Thymus (tissue), 14 donors: Measurements from ENCODE around the gene HMHB1. TPM values are rescaled to one million over a fixed set of nuclear protein-coding genes. Genes with fewer than 3 reads are reported as not detected.

ENCODE experiments used
- DNase-seq, 9 donors: peaks; one replicate each; pipeline ENCODE4 v3.0.0-alpha.2; 2013; ENCODE audit warnings: low spot score in 9 of 9, low read depth in 6 of 9, missing footprints in 1 of 9
- H3K27ac ChIP-seq, 2 donors: one replicate each; pipeline ENCODE4 v1.5.1; 2013; ENCODE audit warnings: control low read depth in 1 of 2, low read depth in 1 of 2, low read length in 1 of 2, mild to moderate bottlenecking in 1 of 2, moderate library complexity in 1 of 2
- H3K27me3 ChIP-seq, 2 donors: one replicate each; pipeline ENCODE4 v1.5.1; 2013; ENCODE audit warnings: low read length in 1 of 2; ENCODE audit not compliant: control insufficient read depth in 2 of 2, insufficient read depth in 1 of 2
- H3K36me3 ChIP-seq, 2 donors: one replicate each; pipeline ENCODE4 v1.5.1; 2013; ENCODE audit warnings: low read length in 1 of 2, mild to moderate bottlenecking in 1 of 2, moderate library complexity in 1 of 2; ENCODE audit not compliant: control insufficient read depth in 2 of 2, insufficient read depth in 2 of 2
- H3K4me1 ChIP-seq, 2 donors: one replicate each; pipeline ENCODE4 v1.5.1; 2013; ENCODE audit warnings: low read length in 2 of 2; ENCODE audit not compliant: control insufficient read depth in 2 of 2, insufficient read depth in 2 of 2
- H3K4me3 ChIP-seq, 2 donors: one replicate each; pipeline ENCODE4 v1.5.1; 2013; ENCODE audit warnings: low read length in 2 of 2, control low read depth in 1 of 2, mild to moderate bottlenecking in 1 of 2
- H3K9me3 ChIP-seq, 2 donors: one replicate each; pipeline ENCODE4 v1.5.1; 2013; ENCODE audit warnings: low read length in 1 of 2, mild to moderate bottlenecking in 1 of 2; ENCODE audit not compliant: control insufficient read depth in 2 of 2, insufficient read depth in 1 of 2
- WGBS: extraction: QIAGEN DNeasy Blood & Tissue Kit; methylation state at CpG from one replicate; pipeline ENCODE4 v1.1.7; 2013; 5-methylcytosine and 5-hydroxymethylcytosine counted together
- long read RNA-seq, 10 donors: transcript quantifications; one replicate each; lab custom pipeline, GENCODE V29; 2026
- polyA plus RNA-seq: library from polyadenylated mRNA; stranded (reverse); fragments of 200-250 nt; gene quantifications from one replicate; pipeline ENCODE4 v1.2.3, GENCODE V29; 2013
- total RNA-seq: library from RNA; stranded (reverse); fragments of 120-200 nt; gene quantifications from one replicate; pipeline ENCODE4 v1.2.4, GENCODE V29; 2013
- donor health status: healthy.

Gene HMHB1
- total RNA-seq (0.33 TPM), polyA plus RNA-seq (3.8 TPM)
- long read RNA-seq, donor 1 = 0 reads
- long read RNA-seq, donor 2 = 0 reads
- long read RNA-seq, donor 3 = 0 reads
- long read RNA-seq, donor 4 = 0 reads
- long read RNA-seq, donor 5, partial matches to known transcripts = 0 of 1 reads
- long read RNA-seq, donor 5, other reads (novel, unspliced or antisense) = 0 of 1 reads
- long read RNA-seq, donor 6 = 0 reads
- long read RNA-seq, donor 7, partial matches to known transcripts = 0 of 1 reads
- long read RNA-seq, donor 7, other reads (novel, unspliced or antisense) = 0 of 1 reads
- long read RNA-seq, donor 8 = 0 reads
- long read RNA-seq, donor 9 = 0 reads
- long read RNA-seq, donor 10 = 0 reads

- Histone ChIP-seq H3K4me1 (peaks cover 15 to 17% of the 10 kb centered on the region in 2 donors), H3K36me3 (no peaks in the 10 kb centered on the region), H3K4me3 (peak within 1 kb of the TSS in 1 of 2 donors; percentile 32), H3K27ac (peak within 1 kb of the TSS; percentile 77 to 79), H3K9me3 (no peaks in the 10 kb centered on the region), H3K27me3 (no peaks in the 10 kb centered on the region)
- 6% methylated on average over 16 of the region's 16 CpGs for WGBS
- peak in 6 of 9 donors; percentile 23 to 68 (median 37) for DNase-seq
Observed at GRCh38 chr5:143812085-143812705, at the start of gene HMHB1. Gene HMHB1 (plus strand): TSS chr5:143812161.

GRCh38 chr5:143762636-143763220, 49.2 kb upstream of the HMHB1 start:
- no peak for DNase-seq
- 97% methylated on average over 5 of the region's 5 CpGs for WGBS
- Histone ChIP-seq H3K27ac (no peak overlapping the region), H3K9me3 (no peaks in the 10 kb centered on the region), H3K4me1 (no peaks in the 10 kb centered on the region), H3K36me3 (no peaks in the 10 kb centered on the region), H3K4me3 (no peak overlapping the region), H3K27me3 (no peaks in the 10 kb centered on the region)

GRCh38 chr5:143767162-143767561, 44.8 kb upstream of the HMHB1 start:
- no peaks in the 10 kb centered on the region for H3K36me3 ChIP-seq
- H3K27ac ChIP-seq = no peak overlapping the region
- no peak for DNase-seq
- H3K4me1 ChIP-seq = no peaks in the 10 kb centered on the region
- H3K9me3 ChIP-seq = no peaks in the 10 kb centered on the region
- WGBS = 98% methylated on average over 3 of the region's 3 CpGs
- H3K27me3 ChIP-seq = no peaks in the 10 kb centered on the region
- no peak overlapping the region for H3K4me3 ChIP-seq

GRCh38 chr5:143769026-143769786, 42.8 kb upstream of the HMHB1 start:
- H3K27ac ChIP-seq = no peak overlapping the region
- no peak for DNase-seq
- H3K9me3 ChIP-seq = no peaks in the 10 kb centered on the region
- WGBS = 97% methylated on average over 5 of the region's 5 CpGs
- no peaks in the 10 kb centered on the region for H3K27me3 ChIP-seq
- no peaks in the 10 kb centered on the region for H3K36me3 ChIP-seq
- no peaks in the 10 kb centered on the region for H3K4me1 ChIP-seq
- H3K4me3 ChIP-seq = no peak overlapping the region

GRCh38 chr5:143770450-143770849, 41.5 kb upstream of the HMHB1 start:
- Histone ChIP-seq H3K4me3 (no peak overlapping the region), H3K36me3 (no peaks in the 10 kb centered on the region), H3K9me3 (no peaks in the 10 kb centered on the region), H3K4me1 (no peaks in the 10 kb centered on the region), H3K27me3 (no peaks in the 10 kb centered on the region), H3K27ac (no peak overlapping the region)
- no peak for DNase-seq
- 85% methylated on average over 3 of the region's 3 CpGs for WGBS

GRCh38 chr5:143771189-143771588, 40.8 kb upstream of the HMHB1 start:
- H3K27ac ChIP-seq = no peak overlapping the region
- 95% methylated on average over 4 of the region's 4 CpGs for WGBS
- H3K4me1 ChIP-seq = no peaks in the 10 kb centered on the region
- H3K9me3 ChIP-seq = no peaks in the 10 kb centered on the region
- H3K27me3 ChIP-seq = no peaks in the 10 kb centered on the region
- H3K4me3 ChIP-seq = no peak overlapping the region
- DNase-seq = no peak
- no peaks in the 10 kb centered on the region for H3K36me3 ChIP-seq

GRCh38 chr5:143771602-143772001, 40.4 kb upstream of the HMHB1 start:
- no peak overlapping the region for H3K4me3 ChIP-seq
- H3K27ac ChIP-seq = no peak overlapping the region
- no peaks in the 10 kb centered on the region for H3K9me3 ChIP-seq
- H3K27me3 ChIP-seq = no peaks in the 10 kb centered on the region
- WGBS = 93% methylated on average over 2 of the region's 2 CpGs
- no peak for DNase-seq
- H3K36me3 ChIP-seq = no peaks in the 10 kb centered on the region
- H3K4me1 ChIP-seq = no peaks in the 10 kb centered on the region

- DNase-seq = no peak
- Histone ChIP-seq H3K4me3 (no peak overlapping the region), H3K4me1 (no peaks in the 10 kb centered on the region), H3K27me3 (no peaks in the 10 kb centered on the region), H3K27ac (no peak overlapping the region), H3K9me3 (no peaks in the 10 kb centered on the region), H3K36me3 (no peaks in the 10 kb centered on the region)
- WGBS = 92% methylated on average over 1 of the region's 1 CpG
Observed at GRCh38 chr5:143772621-143773020, 39.3 kb upstream of the HMHB1 start.

GRCh38 chr5:143775258-143775657, 36.7 kb upstream of the HMHB1 start:
- Histone ChIP-seq H3K4me1 (no peaks in the 10 kb centered on the region), H3K27me3 (no peaks in the 10 kb centered on the region), H3K4me3 (no peak overlapping the region), H3K9me3 (no peaks in the 10 kb centered on the region), H3K36me3 (no peaks in the 10 kb centered on the region), H3K27ac (no peak overlapping the region)
- no peak for DNase-seq
- WGBS = 66% methylated on average over 2 of the region's 2 CpGs
